ENCODE data around the gene FAM124B.
"Not testable (repeated sequence)": the region's sequence is repeated elsewhere in the genome, so short reads cannot be mapped to it uniquely, and the experiment has no call there.

FAM124B gene

GRCh38 chr2:224412141-224413015, 10.5 kb upstream of the FAM124B start:
- DNase-seq: peak; percentile 33 to 69

GRCh38 chr2:224410946-224411561, 9.1 kb upstream of the FAM124B start:
- DNase-seq: peak in 1 of 2 experiments; percentile 58

GRCh38 chr2:224408676-224409075, 6.8 kb upstream of the FAM124B start:
- DNase-seq: no peak

- DNase-seq: no peak
Measured at GRCh38 chr2:224407241-224407701, 5.4 kb upstream of the FAM124B start.

- peak in 1 of 2 experiments; percentile 42 for DNase-seq
Measured at GRCh38 chr2:224405841-224406370, 4.0 kb upstream of the FAM124B start.

GRCh38 chr2:224405412-224405811, 3.5 kb upstream of the FAM124B start:
- no peak for DNase-seq

GRCh38 chr2:224404796-224405195, 2.9 kb upstream of the FAM124B start:
- DNase-seq: peak; percentile 49 to 88

GRCh38 chr2:224403657-224404056, 1.8 kb upstream of the FAM124B start:
- DNase-seq: no peak

GRCh38 chr2:224400886-224401632, 848 bp downstream of the FAM124B start:
- peak in 1 of 2 experiments; percentile 60 for DNase-seq

GRCh38 chr2:224400174-224400810, 1.6 kb downstream of the FAM124B start:
- DNase-seq: no peak

GRCh38 chr2:224398289-224398688, 3.6 kb downstream of the FAM124B start:
- no peak for DNase-seq

- not testable (repeated sequence) for DNase-seq
Measured at GRCh38 chr2:224397100-224397499, 4.8 kb downstream of the FAM124B start.

- DNase-seq: no peak
Measured at GRCh38 chr2:224395620-224396390, 6.1 kb downstream of the FAM124B start.

GRCh38 chr2:224393157-224393872, 8.6 kb downstream of the FAM124B start:
- no peak for DNase-seq

GRCh38 chr2:224392545-224392944, 9.4 kb downstream of the FAM124B start:
- no peak for DNase-seq

GRCh38 chr2:224389317-224389716, 12.6 kb downstream of the FAM124B start:
- no peak for DNase-seq

GRCh38 chr2:224386876-224387275, 15.0 kb downstream of the FAM124B start:
- no peak for DNase-seq

GRCh38 chr2:224382973-224383555, 18.8 kb downstream of the FAM124B start:
- DNase-seq: no peak

- DNase-seq: not testable (repeated sequence)
Measured at GRCh38 chr2:224382280-224382647, 19.6 kb downstream of the FAM124B start.

- peak; percentile 78 to 89 for DNase-seq
Measured at GRCh38 chr2:224381521-224382279, 20.2 kb downstream of the FAM124B start.
